NCI-H1105 (cell line): ENCODE measurements around the gene HIVEP1.

Experiments
- DNase-seq: peaks from one replicate; lab custom pipeline; 2025; lab: John Stamatoyannopoulos, UW

Gene HIVEP1

GRCh38 chr6:11994875-11995461 is 17.1 kb upstream of the HIVEP1 start:
- no peak for DNase-seq

GRCh38 chr6:11996751-11997150 is 15.4 kb upstream of the HIVEP1 start:
- no peak for DNase-seq

GRCh38 chr6:11999246-11999645 is 12.9 kb upstream of the HIVEP1 start:
- no peak for DNase-seq

- DNase-seq, result no peak
Measured at GRCh38 chr6:12000174-12000573, 11.9 kb upstream of the HIVEP1 start.

GRCh38 chr6:12001004-12001705 is 11.0 kb upstream of the HIVEP1 start:
- no peak for DNase-seq

GRCh38 chr6:12001706-12002435 is 10.2 kb upstream of the HIVEP1 start:
- DNase-seq, result no peak

- DNase-seq, result no peak
Measured at GRCh38 chr6:12007473-12007872, 4.6 kb upstream of the HIVEP1 start.

GRCh38 chr6:12007887-12008286 is 4.2 kb upstream of the HIVEP1 start:
- DNase-seq, result no peak

GRCh38 chr6:12008366-12009179 is 3.5 kb upstream of the HIVEP1 start:
- peak; percentile 76 for DNase-seq

GRCh38 chr6:12009180-12009685 is 2.9 kb upstream of the HIVEP1 start:
- no peak for DNase-seq

GRCh38 chr6:12009876-12010634 is 2.1 kb upstream of the HIVEP1 start:
- no peak for DNase-seq

- DNase-seq, result peak; percentile 57
Measured at GRCh38 chr6:12010635-12011275, 1.4 kb upstream of the HIVEP1 start.

GRCh38 chr6:12011276-12012037 is 655 bp upstream of the HIVEP1 start:
- peak; percentile 94 for DNase-seq

GRCh38 chr6:12012558-12013306 is 620 bp downstream of the HIVEP1 start:
- DNase-seq, result peak; percentile 68

GRCh38 chr6:12013307-12013719 is 1.2 kb downstream of the HIVEP1 start:
- no peak for DNase-seq

- no peak for DNase-seq
Measured at GRCh38 chr6:12014027-12014872, 2.1 kb downstream of the HIVEP1 start.

- no peak for DNase-seq
Measured at GRCh38 chr6:12014873-12015149, 2.7 kb downstream of the HIVEP1 start.

GRCh38 chr6:12017263-12017662 is 5.2 kb downstream of the HIVEP1 start:
- DNase-seq, result no peak
